Small intestine (tissue), 7 donors: ENCODE results near the gene ING5. TPM values are rescaled to one million over a fixed set of nuclear protein-coding genes. Genes with fewer than 3 reads are reported as not detected.

Experiments
- DNase-seq, 2 donors: peaks; one replicate each; pipeline versions ENCODE4 v3.0.0 to v3.0.0-alpha.2; 2013
- FAIRE-seq: peaks from 2 replicates; lab custom pipeline; 2012; peaks lifted over from hg19 to GRCh38; lab: Jason Lieb, UNC
- H3K27ac ChIP-seq, 3 donors: one replicate each; pipeline ENCODE4 v1.5.1; 2013; ENCODE audit warnings: low read length in 2 of 3, mild to moderate bottlenecking in 2 of 3, control low read depth in 1 of 3, inconsistent platforms in 1 of 3, low read depth in 1 of 3, moderate library complexity in 1 of 3
- H3K27me3 ChIP-seq, 3 donors: one replicate each; pipeline ENCODE4 v1.6.1; 2013; ENCODE audit warnings: low read length in 3 of 3, inconsistent platforms in 1 of 3; ENCODE audit not compliant: control insufficient read depth in 3 of 3, insufficient read depth in 3 of 3
- H3K36me3 ChIP-seq, 3 donors: one replicate each; pipeline ENCODE4 v1.6.1; 2013; ENCODE audit warnings: low read length in 3 of 3, inconsistent platforms in 1 of 3, low read depth in 1 of 3, mild to moderate bottlenecking in 1 of 3, moderate library complexity in 1 of 3; ENCODE audit not compliant: control insufficient read depth in 3 of 3, insufficient read depth in 2 of 3
- H3K4me1 ChIP-seq, 3 donors: one replicate each; pipeline ENCODE4 v1.6.1; 2013; ENCODE audit warnings: low read length in 2 of 3, inconsistent platforms in 1 of 3, low read depth in 1 of 3, mild to moderate bottlenecking in 1 of 3, moderate library complexity in 1 of 3; ENCODE audit not compliant: control insufficient read depth in 3 of 3, insufficient read depth in 2 of 3
- H3K4me3 ChIP-seq, 3 donors: one replicate each; pipeline ENCODE4 v1.5.1; 2013; ENCODE audit warnings: low read length in 3 of 3, control low read depth in 1 of 3, inconsistent platforms in 1 of 3, low read depth in 1 of 3, mild to moderate bottlenecking in 1 of 3, moderate library complexity in 1 of 3
- H3K9me3 ChIP-seq, 2 donors: one replicate each; pipeline ENCODE4 v1.6.1; 2013; ENCODE audit warnings: low read depth in 1 of 2, low read length in 1 of 2; ENCODE audit not compliant: control insufficient read depth in 2 of 2, insufficient read depth in 1 of 2
- WGBS, 3 donors: extraction: QIAGEN DNeasy Blood & Tissue Kit; methylation state at CpG; one replicate each; pipeline ENCODE4 v1.1.7; 2013; 5-methylcytosine and 5-hydroxymethylcytosine counted together
- polyA plus RNA-seq, 4 donors: library from polyadenylated mRNA; stranded (reverse) in 3 of 4; unstranded in 1 of 4; fragments of 200-250 nt in 3 of 4; fragments of 120-200 nt in 1 of 4; gene quantifications; one replicate each; pipeline versions ENCODE4 v1.2.1 to v1.2.3, GENCODE V29; 2013
- donor health status: healthy with polysubstance abuse.
- donor health status: control.
- donor health status: control.
- donor health status: Bipolar disorder and iron deficiency.
- donor health status: healthy.

The ING5 gene
- polyA plus RNA-seq, 4 donors, result 20.3 to 44.5 (median 35.4) TPM

DNA sequence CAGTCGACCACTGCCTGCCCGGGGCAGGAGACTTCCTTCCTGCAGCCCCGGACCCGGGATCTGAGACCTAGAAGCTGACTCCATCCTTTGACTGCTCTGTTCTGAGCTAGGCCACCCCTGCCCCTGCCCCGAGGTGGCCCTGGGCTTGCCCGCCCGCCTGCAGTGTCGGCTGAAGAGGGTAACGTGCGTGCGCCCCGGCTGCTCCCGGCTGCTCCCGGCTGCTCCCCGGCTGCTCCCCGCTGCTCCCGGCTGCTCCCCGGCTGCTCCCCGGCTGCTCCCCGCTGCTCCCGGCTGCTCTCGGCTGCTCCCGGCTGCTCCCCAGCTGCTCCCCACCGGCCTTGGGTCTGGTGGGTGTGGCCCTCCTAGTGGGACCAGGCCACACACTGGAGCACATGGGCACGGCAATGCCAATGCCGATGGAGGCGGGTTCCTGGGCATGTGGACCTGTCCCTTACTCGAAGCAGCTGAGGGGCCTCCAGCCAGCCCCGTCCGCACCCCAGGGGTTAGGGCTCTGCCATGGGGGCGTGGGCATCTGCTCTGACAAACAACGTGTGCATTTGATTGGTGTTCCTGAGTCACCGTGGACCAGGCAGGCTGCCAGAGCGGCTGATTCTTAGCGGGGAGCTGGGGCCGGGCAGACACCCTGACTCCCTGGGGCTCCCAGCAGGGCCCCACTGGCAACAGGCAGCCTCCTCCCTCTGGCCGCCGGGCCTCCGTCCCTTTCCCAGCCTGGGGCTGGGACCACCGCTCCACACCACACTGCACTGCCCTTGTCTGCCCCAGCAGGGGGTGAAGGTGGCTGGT is 72.8 kb downstream of the ING5 start:
- peaks cover 0 to 18% (median 2%) of the 10 kb centered on the region in 3 donors for H3K4me1 ChIP-seq
- peak in 1 of 2 donors; percentile 7 for DNase-seq
- no peaks in the 10 kb centered on the region for H3K9me3 ChIP-seq
- H3K36me3 ChIP-seq, result no peaks in the 10 kb centered on the region
- no peak overlapping the region for H3K27ac ChIP-seq
- H3K27me3 ChIP-seq, result peaks cover 0 to 2% (median 0%) of the 10 kb centered on the region in 3 donors
- H3K4me3 ChIP-seq, result no peak overlapping the region
- FAIRE-seq, result no peak
- 40 to 64% (median 53%) methylated on average over 36 to 40 of the region's 40 CpGs for WGBS, 3 donors

GRCh38 chr2:241775223-241776177 is 73.7 kb downstream of the ING5 start:
- no peaks in the 10 kb centered on the region for H3K36me3 ChIP-seq
- no peak overlapping the region for H3K27ac ChIP-seq
- no peak overlapping the region for H3K4me3 ChIP-seq
- 57 to 79% (median 75%) methylated on average over 27 to 34 of the region's 34 CpGs for WGBS, 3 donors
- no peak for DNase-seq
- FAIRE-seq, result no peak
- H3K9me3 ChIP-seq, result no peaks in the 10 kb centered on the region
- peaks cover 0 to 18% (median 2%) of the 10 kb centered on the region in 3 donors for H3K4me1 ChIP-seq
- peaks cover 0 to 2% (median 0%) of the 10 kb centered on the region in 3 donors for H3K27me3 ChIP-seq

DNA sequence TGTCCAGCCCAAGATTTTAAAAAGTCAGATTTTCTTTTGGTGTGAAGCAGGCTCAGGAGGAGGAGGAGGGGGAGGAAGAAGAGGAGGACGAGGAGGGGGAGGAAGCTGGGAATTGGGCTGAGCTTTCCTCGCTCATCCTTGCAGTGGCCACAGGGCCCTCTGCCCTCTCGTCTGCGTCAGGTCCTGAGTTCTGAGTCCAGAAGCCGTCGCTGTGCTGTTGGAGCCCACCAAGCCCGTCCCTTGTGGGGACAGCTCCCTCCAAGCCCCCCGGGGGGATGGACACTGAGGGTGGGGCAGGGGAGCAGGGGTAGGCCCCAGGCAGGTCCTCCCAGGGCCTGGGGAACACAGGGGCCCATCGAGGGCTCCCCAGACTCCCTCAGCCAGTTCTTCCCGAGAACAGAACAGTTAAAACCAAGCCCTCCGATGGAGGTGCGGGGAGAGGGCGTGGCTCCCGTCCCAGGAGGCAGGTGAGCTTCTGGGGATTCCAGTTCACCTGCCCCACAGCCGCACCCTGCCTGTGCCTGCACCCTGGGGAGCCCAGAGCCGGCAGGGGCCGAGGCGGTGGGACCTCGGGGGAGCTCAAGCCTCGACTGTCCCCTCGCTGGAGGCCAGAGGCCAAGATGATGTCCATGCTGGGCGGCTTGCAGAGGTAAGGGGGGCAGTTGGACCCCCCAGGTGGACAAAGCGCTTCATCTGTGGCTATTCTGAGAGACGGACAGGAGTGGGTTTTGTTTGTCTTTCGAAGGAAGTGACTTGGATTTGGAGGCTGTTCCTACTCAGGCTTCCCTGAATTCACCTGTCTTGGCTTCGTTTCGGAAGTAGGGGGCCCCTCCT is 74.7 kb downstream of the ING5 start, which contains the start of gene GAL3ST2:
TSS of gene GAL3ST2 (plus strand) at position 487 of the 834 bp plus-strand sequence. CDS start at position 621, 134 bp downstream.
- FAIRE-seq, result no peak
- Histone ChIP-seq H3K4me1 (peaks cover 0 to 9% (median 2%) of the 10 kb centered on the region in 3 donors), H3K27ac (no peak within 1 kb of the TSS), H3K9me3 (peaks cover 0 to 3% of the 10 kb centered on the region in 2 donors), H3K4me3 (no peak within 1 kb of the TSS), H3K27me3 (peaks cover 0 to 2% (median 0%) of the 10 kb centered on the region in 3 donors), H3K36me3 (no peaks in the 10 kb centered on the region)
- DNase-seq, result no peak
- WGBS, 3 donors, result 36 to 72% (median 57%) methylated on average over 26 to 27 of the region's 27 CpGs

DNA sequence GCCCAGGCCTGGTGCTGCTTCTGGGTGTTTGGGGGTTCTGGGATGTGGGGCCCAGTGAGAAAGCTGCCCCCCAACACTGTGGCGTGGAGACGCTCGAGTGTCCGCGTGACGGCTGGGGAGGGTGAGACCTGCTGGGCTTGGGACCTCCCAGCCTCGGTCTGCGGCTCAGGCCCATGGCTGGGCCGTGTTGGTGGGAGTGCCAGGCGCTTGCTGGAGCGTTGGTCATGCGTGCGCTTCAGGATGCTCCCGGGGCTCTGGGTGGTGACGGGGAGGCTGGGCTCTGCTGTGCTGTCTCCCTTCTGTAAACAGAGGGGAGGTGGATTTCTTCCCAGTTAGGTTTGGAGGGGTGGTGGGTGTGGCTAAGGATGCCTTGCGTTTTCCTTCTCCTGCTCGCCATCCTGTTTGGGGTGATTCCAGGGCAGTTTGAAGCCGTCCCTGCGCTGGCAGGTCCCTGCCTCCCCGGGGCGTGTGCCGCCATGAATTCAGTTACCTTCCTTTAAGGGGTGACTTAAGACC is 75.4 kb downstream of the ING5 start:
- H3K36me3 ChIP-seq, result no peaks in the 10 kb centered on the region
- DNase-seq (no peak), FAIRE-seq (no peak)
- H3K9me3 ChIP-seq, result peaks cover 0 to 3% of the 10 kb centered on the region in 2 donors
- WGBS, 3 donors, result 74 to 81% (median 76%) methylated on average over 17 to 22 of the region's 22 CpGs
- H3K27ac ChIP-seq, result no peak overlapping the region
- no peak overlapping the region for H3K4me3 ChIP-seq
- H3K27me3 ChIP-seq, result peaks cover 0 to 2% (median 0%) of the 10 kb centered on the region in 3 donors
- H3K4me1 ChIP-seq, result peaks cover 0 to 3% (median 2%) of the 10 kb centered on the region in 3 donors

DNA sequence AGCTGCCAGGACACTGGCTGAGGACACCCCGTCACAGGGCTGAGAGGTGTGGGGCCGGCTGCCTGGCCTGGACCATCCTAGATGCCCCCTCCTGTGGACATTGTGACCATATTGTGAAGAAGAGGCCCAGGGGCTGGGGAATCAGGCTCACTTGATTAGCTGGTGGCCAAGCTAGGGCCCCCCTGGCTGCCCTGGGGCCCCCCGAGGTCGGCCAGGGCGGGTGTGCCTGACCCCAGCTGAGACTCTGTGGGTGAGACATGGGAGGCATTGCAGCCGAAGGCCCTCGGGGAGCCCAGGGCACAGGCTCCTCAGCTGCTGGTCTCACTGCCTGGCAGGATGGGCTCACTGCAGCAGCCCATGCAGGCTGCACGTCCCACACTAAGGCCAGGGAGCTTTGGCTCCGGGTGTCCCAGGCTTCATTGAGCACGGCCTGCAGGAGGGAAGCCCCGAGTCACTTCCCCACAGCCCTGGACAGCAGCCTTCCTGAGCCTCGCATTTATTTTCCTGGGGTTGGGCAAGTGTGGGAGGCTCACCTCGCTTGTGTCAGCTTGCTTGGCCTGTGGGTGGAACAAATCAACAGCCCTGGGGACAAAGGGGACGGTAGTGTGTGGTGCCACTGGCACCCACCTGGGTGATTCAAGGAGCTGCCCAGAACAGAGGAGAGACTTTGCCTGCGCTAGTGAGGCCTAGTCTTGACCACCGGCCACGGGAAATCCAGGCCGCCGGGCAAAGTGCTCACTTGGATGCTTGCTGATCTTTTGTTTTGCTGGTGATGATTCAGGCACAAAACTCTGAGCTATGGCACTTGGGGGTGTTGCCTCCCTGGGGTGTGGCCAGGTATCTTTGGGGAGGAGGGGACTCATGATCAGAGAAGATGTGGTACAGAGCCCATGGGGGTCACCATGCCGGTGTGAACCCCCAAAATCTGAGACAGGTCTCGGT is 76.1 kb downstream of the ING5 start:
- peaks cover 0 to 2% (median 0%) of the 10 kb centered on the region in 3 donors for H3K27me3 ChIP-seq
- no peak for DNase-seq
- WGBS, 3 donors, result 78 to 81% (median 80%) methylated on average over 21 of the region's 21 CpGs

More for the DNA sequence above, 76.1 kb downstream of the ING5 start:
- Histone ChIP-seq H3K4me1 (peaks cover 0 to 2% (median 0%) of the 10 kb centered on the region in 3 donors), H3K27ac (no peak overlapping the region), H3K36me3 (no peaks in the 10 kb centered on the region), H3K9me3 (peaks cover 0 to 3% of the 10 kb centered on the region in 2 donors), H3K4me3 (no peak overlapping the region)
- FAIRE-seq, result no peak
